Fibroblast of pulmonary artery (primary cell): Measurements from ENCODE around the gene NPAS3.

Experiments used
- DNase-seq: peaks from one replicate; pipeline ENCODE4 v3.0.0-alpha.2; 2010; ENCODE audit warnings: low read depth
- H3K4me3 ChIP-seq: replicated peaks from 2 replicates; pipeline ENCODE4 v1.5.1; 2011; ENCODE audit warnings: low read depth, mild to moderate bottlenecking, control low read depth, low read length, moderate library complexity
- TF ChIP-seq, protein P1 (sequence below): IDR thresholded peaks from 2 replicates; pipeline ENCODE4 v1.5.1; 2011; ENCODE audit warnings: mild to moderate bottlenecking, control low read depth, low read length, inconsistent platforms; ENCODE audit errors: missing control alignments

Gene NPAS3

DNA sequence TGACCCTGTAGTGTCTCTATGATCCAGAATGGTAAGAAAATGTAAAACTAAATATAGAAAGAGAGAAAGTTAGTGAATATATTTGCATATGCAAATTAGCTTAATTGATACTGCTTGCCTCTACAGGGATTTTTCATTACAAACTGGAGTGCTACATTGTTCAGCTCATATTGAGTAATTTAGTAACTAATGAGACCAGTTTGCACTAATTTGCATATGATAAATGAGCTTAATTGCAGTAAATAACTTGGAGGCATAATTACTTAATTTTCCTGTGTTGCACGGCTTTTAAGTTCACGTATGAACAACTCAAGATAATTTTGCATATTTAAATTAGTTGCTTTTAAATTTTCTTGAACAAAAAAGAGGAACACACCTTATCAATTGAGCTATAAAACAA lies 436.5 kb downstream of the NPAS3 start:
- no peak overlapping the region for H3K4me3 ChIP-seq
- TF ChIP-seq, protein P1, sequence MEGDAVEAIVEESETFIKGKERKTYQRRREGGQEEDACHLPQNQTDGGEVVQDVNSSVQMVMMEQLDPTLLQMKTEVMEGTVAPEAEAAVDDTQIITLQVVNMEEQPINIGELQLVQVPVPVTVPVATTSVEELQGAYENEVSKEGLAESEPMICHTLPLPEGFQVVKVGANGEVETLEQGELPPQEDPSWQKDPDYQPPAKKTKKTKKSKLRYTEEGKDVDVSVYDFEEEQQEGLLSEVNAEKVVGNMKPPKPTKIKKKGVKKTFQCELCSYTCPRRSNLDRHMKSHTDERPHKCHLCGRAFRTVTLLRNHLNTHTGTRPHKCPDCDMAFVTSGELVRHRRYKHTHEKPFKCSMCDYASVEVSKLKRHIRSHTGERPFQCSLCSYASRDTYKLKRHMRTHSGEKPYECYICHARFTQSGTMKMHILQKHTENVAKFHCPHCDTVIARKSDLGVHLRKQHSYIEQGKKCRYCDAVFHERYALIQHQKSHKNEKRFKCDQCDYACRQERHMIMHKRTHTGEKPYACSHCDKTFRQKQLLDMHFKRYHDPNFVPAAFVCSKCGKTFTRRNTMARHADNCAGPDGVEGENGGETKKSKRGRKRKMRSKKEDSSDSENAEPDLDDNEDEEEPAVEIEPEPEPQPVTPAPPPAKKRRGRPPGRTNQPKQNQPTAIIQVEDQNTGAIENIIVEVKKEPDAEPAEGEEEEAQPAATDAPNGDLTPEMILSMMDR, result no peak
- DNase-seq, result no peak

DNA sequence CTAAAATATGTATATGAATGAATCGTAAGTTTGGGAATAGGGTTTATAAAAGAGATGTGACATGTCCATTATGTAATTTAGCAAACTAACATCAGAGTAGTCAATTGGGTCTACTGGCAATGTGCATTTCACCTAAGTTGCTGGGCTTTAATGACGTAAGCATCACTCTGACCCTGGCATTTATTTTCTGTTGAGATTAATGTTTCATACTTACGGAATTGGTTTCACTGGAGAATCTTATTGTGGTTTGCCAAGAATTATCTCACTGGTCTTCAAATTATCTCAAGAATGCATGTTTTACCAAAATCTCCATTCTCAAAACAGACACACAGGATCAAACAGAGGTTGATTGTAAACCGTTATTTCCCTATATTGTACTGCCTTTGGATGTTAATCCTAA lies 437.1 kb downstream of the NPAS3 start:
- H3K4me3 ChIP-seq, result no peak overlapping the region
- TF ChIP-seq, protein P1, result no peak
- peak; percentile 23 for DNase-seq

DNA sequence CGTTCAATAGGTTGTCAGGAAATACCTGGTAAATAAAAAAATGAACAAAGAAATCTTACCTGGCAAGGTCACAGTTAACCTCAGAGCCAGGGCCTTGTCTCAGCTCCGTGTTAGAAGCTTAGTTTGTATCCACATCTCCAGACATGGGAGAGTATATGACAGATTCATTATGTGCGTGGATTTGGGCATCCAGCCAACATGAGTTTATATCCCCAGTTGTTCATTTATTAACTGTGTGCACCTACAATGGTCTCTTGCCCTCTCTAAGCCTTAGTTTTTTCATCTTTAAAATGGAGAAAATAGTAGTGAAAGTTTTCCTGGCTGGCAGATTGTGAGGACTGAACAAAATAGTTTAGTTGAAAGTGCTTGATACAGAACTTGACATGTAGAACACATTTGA lies 437.8 kb downstream of the NPAS3 start:
- H3K4me3 ChIP-seq, result no peak overlapping the region
- TF ChIP-seq, protein P1, result no peak
- DNase-seq, result no peak

DNA sequence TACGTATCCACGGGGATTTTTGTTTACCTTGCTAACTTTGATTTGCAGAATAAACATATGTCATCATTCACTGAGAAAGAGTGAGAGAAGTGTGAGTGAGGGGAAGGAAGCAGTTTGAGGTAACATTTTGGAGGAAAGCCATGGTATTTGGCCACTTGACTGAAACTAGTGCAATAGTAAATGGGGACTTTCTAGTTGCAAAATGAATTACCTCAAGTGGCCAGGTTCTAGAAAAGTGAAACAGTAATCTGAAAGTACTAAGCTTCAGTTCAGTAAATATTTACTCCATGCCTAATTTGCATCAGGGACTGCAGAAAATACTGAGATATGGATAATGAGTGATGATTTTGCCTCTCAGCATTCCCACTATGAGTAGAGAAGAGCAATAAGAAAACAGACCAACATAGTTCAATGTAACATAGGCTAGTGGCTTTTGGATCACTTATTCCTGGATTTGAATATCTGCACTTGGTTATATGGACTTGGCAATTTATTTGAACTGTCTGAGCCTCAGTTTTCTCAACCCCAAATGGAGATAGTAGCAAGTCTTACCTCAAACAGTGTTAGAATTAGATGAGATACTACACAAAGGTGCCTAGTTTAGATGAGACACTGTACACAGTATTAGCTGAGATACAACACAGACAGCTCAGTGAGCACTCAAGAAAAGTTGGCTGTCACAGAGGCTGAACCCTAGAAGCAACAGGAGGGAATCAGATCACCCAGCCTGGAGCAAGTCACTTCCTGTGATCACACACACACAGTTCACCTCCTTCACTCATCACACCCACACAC lies 439.1 kb downstream of the NPAS3 start:
- no peak overlapping the region for H3K4me3 ChIP-seq
- DNase-seq, result peak; percentile 3
- TF ChIP-seq, protein P1, result no peak

DNA sequence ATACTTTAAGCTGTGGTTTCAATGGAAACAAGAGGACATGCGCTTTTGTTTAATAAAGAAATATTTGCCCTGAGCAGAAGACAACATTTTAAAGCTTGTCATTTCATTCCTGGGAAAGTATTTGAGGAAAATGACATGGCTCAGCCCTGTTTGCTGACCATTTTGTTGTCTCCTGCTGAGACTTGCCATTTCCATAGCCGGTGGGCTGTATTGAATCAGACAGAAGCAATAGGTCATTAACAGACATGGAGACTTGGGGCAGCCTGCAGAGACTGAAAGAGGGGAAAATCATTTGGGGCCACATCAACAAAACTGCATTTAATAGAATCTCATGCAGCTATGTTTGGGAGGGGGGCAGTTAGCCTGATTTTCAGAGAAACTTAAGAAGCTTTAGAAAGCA lies 443.0 kb downstream of the NPAS3 start:
- DNase-seq, result no peak
- TF ChIP-seq, protein P1, result no peak

DNA sequence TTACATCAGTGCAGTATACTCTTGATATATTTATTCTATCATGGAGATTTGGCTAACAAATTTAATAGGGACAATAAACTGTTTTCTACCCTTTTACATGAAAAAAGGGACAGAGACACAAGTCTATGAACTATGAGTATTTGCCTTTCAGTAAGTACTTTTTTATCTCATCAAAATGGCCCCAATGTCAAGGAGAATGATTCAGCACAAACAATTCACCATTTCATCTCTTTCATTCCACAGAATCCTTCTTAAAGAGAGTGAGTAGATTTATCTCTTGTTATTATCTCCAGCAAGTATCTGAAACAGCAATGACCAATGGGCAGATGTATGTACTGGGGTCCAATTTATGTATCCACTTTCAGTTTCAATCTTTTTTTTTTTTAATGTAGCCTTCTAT lies 447.5 kb downstream of the NPAS3 start:
- DNase-seq, result no peak
- TF ChIP-seq, protein P1, result no peak
- H3K4me3 ChIP-seq, result no peak overlapping the region

More for the DNA sequence above, 443.0 kb downstream of the NPAS3 start:
- no peak overlapping the region for H3K4me3 ChIP-seq

DNA sequence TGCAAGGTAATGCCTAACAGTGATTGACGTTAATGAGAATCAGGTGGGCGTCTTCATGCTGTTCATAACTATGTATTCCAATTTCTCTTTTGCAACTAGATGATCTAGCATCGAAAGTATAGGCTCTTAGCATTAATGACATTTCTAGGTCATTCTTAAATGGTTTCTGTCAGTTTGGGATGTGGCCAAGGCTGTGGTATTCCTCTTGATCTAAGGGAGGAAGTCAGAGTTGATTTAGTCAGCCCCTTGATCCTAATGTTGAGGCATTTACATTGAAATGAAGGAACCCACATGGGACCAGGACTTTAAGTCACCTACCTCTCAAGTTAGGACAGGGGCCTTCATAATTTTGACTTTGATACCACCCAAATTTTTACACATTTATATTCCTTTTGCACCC lies 448.1 kb downstream of the NPAS3 start:
- TF ChIP-seq, protein P1, result no peak

More for the DNA sequence above, 448.1 kb downstream of the NPAS3 start:
- DNase-seq, result peak; percentile 11
- no peak overlapping the region for H3K4me3 ChIP-seq
